Hippocampal formation (tissue), 2 donors: ENCODE measurements around the gene APLF.
"Not testable (repeated sequence)": the region's sequence is repeated elsewhere in the genome, so short reads cannot be mapped to it uniquely, and the experiment has no call there.

Experiments
- DNase-seq, 2 donors: peaks; one replicate each; lab custom pipeline; 2025; lab: John Stamatoyannopoulos, UW

APLF gene

DNA sequence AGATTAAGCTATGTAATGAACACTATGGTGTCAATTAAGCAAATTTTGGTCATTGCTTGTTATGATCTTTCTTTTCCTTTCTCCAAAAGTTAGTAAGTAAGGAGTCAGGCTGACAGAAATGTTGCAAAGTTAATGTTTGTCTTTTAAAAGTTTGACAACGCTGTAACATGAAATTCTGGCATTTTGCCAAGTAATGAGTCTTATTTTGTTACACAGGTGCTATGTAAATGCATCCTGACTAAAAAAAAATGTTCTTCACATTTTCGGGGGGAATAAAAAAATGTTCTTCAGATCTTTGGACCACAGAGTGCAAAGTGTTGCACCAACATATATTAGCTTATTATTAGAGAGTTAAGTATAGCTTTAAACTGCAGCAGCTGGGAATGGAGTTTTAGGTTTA lies 121.2 kb downstream of the APLF start:
- DNase-seq, result no peak

DNA sequence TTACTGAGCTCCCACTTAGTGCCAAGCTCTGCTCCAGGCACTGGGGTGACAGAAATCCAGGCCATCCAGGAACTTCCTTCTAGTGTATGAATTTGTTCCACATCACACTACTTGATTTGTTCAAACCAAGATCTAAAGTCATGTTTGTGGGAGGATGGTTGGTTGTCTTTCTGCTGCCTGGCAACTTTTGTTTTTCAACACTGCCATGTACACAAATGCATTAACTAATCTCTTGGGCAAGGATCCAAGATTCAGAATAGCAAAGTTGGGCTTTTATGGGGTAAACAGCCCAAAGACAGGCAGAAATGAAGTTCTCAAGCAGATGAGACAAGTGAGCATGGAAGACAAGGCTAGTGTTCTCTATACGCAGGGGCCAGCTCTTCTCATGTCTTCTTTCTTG lies 122.6 kb downstream of the APLF start:
- DNase-seq, result no peak

DNA sequence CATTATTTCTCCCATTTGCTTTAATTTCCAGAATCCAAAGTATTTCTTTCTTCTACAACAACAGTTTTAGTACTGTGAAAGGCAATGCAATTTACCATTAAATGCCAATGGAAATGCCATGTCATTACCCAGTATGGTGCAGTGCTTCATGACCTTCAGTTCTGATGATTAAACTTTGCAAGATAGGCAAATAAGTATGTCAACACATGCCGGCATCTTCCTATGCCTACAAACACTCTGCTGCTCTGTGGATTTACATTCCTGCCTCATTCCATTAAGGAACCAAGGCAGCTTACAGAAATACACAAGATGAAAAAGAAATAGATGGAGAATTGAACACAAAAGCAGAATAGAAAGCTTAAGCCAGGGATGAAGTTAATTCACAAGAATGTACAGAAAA lies 123.3 kb downstream of the APLF start:
- DNase-seq, result no peak

DNA sequence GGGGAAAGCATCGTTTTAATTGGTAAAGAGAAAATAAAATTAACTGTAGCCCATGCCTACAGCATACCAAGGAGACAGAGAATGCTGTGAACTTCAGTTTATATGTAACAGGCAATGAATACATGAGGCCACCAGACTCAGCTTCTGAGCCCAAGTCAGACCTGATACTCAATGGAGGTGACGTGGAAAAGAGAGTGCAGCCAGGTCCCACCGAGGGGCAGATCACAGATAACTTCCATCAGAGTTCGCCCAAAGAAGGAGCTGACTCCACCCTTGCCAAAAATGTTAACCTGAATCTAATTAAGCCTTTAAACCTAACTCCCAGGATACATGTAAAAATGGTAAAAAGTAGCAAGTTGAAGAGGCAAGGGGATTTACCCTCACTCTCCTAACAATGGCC lies 123.8 kb downstream of the APLF start:
- DNase-seq, result no peak

DNA sequence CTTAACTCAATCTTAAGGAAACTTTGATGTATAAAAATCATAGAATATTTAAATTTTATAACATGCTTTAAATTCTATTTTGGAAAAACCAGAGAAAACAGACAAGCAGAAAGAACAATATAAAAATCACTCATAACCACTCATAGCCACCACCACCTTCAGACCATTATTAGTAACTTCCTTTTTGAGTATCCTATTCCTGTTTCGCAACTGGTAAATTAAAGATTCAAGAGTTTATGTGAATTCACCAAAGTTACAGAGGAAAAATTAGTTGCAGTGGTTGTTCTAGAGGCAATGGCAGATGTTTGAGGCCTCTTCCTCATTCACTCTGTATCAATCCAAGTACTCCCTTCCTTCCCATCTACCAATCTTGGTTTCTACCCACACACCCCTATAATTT lies 126.7 kb downstream of the APLF start:
- DNase-seq, result no peak

DNA sequence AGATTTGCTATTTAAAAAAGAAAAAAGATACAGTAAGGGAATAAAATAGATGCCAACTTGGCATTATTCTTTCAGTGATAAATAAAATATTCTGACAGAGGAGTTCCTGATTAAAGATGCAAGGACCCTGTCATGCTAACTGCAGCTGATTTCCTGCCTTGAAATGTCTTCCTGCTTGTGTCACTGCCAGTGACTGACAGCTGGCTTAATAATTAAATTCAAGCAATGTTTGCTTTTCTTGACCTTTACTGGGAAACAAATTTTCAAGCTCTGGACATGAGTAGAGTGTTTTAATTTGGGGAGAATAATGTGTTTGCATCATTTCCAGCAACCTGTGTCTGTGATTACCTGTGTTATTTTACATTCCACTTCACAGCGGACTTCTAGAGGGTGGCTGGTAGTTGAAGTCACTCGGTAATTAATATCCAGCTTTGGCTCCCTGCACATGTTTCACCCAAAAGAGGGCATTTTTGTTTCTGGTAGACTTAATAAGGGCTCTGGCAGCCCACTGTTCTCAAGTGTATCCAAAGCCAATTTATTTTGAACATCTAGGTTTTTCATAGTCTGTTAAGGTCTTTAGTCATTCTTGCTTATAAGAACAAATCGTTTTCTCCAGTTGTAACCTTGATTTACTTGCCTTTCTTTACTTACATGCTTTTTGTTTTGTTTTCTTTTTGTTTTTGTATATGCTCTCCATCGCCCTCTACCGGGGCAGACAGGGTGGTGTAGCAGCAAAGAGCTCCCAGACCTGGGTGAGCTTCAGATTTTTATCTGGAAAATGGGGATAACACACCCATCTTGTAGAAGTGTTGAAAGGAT lies 127.5 kb downstream of the APLF start:
- no peak for DNase-seq

DNA sequence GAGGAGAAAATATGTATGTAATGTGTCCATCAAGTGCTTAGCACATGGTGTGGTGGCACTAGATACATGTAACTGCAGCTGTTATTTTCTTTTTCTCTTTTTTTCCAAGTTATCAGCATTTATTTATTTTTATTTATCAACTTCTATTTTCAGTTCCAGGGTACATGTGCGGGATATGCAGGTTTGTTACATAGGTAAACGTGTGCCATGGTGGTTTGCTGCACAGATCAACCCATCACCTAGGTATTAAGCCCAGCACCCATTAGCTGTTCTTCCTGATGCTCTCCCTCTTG lies 128.1 kb downstream of the APLF start:
- DNase-seq, result not testable (repeated sequence)

DNA sequence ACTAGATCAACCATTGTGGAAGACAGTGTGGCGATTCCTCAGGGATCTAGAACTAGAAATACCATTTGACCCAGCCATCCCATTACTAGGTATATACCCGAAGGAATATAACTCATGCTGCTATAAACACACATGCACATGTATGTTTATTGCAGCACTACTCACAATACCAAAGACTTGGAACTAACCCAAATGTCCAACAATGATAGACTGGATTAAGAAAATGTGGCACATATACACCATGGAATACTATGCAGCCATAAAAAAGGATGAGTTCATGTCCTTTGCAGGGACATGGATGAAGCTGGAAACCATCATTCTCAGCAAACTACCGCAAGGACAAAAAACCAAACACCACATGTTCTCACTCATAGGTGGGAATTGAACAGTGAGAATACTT lies 133.1 kb downstream of the APLF start:
- DNase-seq, result not testable (repeated sequence)

DNA sequence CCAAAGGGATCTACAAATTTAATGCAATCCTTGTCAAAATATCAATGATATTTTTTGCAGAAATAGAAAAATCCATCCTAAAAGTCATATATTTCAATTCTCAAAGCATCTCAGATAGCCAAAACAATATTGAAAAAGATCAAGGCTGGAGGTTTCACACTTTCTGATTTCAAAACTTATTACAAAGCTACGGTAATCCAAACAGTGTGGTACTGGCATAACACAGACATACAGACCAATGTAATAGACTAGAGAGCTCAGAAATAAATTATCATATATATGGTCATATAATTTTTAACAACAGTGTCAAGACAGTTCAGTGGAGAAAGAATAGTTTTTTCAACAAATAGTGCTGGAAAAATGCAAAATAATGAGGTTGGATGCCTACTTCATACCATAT lies 135.7 kb downstream of the APLF start:
- DNase-seq, result no peak

DNA sequence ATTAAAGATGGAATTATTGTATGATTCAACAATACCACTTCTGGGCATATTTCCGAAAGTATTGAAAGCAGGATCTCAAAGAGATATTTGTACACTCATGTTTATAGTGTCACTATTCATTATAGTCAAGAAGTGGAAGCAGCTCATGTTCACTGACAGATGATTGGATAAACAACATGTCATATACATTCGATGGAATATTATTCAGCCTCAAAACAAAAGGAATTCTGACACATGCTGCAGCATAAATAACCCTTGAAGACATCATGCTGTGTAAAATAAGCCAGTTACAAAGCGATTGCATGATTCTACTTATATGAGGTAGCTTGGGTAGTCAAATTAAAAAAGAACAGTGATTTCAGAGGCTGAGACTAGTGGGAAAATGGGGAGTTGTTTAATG lies 136.7 kb downstream of the APLF start:
- DNase-seq, result no peak

DNA sequence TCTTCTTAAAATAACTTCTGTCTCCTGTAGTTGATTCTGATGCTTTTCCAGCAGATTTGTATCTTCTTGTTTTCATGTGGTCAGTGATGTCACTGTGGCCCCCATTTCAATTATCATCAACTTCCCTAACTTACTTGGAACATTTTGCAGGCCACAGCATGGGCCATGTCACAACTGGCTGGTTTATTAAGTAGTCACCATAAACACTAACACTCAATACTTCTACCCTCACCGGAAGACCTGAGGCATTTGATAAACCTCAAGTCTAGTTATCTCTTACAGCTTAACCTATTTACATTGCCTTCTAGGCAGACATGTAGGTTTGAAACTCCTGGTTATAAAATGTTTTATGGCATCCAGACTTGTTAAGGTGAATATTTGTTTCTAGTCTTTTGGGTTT lies 138.6 kb downstream of the APLF start:
- no peak for DNase-seq

DNA sequence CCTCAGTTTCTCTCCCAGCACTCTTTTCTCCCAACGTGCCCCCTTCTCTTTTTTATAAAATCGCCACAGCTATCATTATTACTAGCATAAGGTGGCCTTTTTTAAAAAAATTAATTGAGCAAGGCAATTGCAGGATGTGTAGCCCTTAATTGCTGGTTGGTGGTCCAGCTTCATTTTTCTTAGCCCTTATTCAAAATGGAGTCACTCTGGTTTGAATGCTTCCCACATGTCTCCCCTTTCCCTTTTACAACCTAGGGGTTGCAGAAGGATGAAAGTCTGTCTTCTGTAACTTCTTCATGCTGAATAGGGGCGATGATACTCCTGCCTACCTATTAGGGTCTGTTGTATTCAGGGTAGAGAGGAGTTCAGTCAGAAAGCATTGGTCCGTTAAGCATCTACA lies 139.4 kb downstream of the APLF start:
- DNase-seq, result no peak

DNA sequence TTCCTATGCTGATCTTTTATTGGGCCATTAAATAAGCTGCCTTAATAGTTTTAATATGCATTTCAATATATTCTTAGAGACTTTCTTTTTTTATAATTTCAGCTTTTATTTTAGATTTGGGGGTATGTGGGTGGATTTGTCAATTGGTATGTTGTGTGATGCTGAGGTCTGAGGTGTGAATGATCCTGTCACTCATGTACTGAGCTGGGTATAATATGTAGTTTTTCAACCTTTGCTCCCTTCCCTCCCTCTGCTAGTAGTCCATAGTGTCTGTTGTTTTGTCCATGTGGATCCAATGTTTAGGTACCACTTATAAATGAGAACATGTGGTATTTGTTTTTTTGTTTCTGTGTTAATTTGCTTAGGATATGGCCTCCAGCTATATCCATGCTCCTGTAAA lies 140.5 kb downstream of the APLF start:
- no peak for DNase-seq

DNA sequence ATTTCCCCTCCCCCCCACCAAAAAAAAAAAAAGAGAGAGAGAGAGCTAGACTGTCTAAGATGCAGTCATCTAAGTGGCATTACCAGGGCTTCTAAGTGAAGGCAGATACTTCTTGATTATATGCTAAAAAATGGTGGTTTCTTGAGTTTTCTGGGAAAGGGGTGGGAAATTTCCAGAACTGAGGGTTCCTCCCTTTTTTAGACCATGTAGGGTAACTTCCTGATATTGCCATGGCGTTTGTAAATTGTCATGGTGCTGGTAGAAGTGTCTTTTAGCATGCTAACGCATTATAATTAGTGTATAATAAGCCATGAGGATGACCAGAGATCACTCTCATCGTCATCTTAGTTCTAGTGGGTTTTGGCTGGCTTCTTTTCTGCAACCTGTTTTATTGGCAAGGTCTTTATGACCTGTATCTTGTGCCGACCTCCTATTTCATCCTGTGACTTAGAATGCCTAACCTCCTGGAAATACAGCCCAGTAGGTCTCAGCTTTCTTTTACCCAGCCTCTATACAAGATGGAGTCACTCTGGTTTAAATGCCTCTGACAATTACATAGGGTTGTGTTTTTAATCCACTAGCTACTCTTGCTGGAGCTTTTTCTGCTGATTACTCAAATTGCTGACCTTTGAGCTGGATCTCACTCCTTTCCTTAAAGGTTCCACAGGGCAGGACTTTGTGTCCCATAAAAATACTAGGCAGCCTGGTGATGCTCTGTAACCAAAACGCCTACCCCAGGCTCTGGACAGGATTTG lies 145.6 kb downstream of the APLF start:
- DNase-seq, result no peak

DNA sequence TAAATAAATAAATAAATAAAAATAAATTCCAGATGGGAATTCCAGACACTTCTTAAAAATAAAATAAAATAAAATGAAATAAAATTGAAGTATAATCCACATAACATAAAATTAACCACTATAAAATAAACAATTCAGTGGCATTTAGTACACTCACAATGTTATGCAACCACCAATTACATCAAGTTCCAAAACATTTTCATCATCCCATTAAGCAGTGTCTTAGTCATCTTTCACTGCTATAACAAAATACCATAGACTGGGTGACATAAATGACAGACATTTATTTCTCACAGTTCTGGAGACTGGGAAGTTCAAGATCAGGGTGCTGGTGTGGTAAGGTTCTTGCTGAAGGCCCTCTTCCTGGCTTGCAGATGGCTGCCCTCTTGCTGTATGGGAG lies 153.4 kb downstream of the APLF start:
- DNase-seq, result no peak

DNA sequence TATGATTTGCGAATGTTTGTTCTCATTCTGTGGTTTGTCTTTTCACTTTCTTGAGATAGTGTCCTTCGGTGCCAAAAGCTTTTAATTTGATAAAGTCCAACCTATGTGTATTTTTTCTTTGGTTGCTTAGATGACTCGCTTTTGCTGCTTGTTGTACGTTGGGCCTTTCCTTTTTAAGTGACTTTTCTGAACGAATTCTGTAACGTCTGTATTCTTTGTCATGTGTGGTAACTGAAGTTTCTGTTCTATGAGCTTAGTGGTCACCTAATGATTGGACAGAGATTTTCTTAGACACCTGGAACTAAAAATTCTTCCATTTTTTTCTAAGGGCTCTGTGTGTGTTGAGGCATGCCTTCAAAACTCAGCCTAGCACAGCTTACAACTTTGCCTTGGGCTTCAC lies 156.4 kb downstream of the APLF start:
- no peak for DNase-seq

DNA sequence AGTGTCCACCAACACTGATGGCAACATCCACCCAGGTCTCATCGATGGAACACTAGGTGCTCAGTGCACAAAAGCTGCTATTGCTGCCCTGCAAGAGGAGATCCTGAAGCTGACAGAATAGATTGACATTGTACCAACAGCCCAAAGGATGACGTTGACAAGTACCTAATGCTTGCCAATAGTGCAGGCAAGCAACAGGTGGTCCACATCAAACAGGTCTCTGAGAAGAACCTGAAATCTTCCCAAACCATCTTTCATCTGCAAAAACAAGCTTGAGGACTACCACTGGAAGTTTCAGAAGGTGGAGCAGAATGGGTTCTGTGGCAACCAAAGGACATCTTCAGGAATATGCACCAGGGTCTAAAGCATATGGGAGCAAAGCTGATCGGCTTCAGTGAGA lies 160.2 kb downstream of the APLF start:
- DNase-seq, result no peak
